ENCODE measurements around the gene C19orf44.

C19orf44 gene

DNA sequence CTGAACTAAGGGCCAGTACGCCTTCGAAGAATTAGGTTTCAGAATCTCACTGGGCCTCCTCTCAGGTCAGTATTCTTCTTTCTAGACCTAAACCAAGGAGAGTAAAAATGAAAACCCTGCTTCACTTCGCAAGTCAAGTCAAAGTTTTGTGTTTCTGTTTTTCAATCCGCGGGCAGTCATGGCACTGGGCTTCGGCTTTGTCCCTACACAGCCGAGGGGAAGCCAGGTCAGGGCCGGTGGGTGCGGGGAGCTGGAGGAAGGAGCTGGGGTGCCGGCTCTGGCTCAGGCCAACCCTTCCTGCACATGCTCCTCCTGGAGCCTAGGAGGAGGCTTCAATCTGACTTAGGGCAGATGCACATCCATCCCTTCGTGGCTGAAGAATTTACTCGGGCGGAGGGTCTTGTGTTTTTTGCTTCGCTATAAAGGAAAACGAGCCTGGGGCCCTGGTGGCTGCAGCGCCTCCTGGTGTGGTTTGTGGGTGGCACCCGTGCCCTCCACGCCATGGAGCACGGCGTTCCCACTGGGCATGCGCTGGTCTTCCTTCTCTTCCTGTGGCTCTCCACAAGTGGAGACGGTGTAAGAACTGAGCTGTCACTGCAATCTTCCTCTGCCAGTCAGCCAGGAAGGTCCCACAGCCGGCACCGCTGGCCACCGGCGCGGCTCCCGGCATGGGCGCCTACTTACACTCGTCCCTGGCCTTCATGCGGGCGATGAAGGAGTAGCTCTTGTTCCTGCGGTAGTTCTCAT, 22.5 kb downstream of the C19orf44 start:
- no peak for DNase-seq

DNA sequence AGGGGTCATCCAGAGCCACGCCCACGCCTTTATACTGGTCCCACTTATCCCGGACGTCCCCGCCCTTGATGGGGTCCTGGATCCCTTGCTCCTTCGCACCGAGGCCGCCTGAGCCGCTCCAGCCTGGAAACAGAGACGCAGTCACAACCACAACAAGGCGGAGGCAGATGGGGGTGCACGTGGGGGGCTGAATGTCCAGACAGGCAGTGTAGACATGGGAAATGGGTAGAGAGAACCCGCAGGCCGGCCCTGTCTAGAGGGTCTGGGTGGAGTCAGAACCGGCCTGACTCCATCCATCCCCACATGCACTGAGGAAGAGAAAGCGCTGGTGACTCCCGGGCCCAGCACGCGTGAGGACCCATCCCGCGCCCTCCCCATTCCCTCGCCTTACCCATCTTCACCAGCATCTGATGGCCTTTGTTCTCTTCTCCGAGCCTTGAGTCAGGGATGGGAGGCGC, 23.1 kb downstream of the C19orf44 start:
- no peak for DNase-seq

DNA sequence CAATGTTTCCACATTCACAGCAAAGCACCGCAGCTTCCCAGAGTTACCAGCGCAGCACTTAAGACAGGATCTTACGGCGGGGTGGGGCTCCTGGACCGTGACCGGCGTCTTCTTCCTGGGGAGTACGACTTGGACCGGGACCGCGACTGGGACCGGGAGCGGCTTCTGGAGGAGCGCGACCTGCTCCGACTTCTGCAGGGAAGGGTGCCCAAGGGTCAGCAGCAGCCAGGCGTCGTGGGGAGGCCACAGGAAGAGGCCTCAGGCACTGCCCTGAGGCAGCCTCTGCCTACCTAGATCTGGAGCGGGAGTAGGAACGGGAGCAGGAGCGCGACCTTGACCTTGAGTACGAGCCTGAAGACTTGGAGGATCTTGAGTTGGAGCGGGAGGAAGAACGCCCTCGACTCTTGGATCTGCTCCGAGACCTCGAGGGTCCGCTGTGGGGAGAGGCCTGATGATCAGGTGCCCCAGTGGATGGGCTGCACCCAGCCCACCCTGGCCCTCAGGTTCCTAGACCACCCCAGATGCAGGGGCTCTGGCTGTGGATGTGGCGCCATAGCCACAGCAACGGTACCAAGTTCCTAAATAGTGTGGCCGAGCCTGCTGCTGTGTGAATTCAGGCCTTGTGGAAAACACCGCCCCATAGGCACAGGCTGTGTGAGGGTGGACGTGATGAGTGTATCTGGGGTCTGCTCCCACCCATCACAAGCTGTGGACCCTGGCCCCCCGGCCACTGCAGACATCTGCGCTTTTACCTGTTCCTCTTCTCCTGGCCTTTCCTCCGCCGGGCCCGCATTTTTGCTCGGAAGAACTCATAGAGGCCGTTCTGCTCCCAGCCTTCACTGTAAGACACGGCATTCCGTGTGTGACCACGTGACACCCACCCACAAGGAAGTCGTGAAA, 24.1 kb downstream of the C19orf44 start:
- DNase-seq, result no peak

DNA sequence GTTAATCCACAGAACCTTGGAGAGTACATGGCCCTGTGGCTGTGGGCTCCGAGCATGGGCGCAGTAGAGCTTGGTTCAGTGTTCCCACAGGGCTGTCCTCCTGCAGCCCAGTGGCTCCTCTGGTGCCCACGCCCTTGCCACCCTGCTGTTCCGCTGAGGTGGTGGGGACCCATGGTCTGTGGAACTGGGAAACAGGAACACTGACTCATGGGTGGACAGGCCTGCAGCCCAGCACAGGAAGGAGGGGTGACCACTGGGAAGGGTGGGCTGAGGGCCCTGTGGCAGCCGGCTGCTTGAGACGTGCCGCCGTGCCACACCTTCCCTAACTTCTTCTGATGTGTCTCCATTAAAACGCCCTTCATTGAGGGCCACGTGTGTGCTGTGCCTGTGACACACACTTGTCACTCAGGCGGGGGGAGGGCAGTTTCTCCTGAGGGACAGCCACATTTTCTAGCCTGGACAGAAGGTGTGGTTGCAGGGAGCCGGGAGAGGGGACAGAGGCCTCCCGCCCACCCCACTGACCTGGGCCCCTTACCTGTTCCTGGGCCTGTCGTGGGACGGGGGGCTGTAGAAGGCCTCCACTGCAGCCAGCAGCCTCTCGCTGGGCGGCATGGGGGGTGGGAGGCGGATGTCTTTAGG, 24.9 kb downstream of the C19orf44 start:
- DNase-seq, result no peak

DNA sequence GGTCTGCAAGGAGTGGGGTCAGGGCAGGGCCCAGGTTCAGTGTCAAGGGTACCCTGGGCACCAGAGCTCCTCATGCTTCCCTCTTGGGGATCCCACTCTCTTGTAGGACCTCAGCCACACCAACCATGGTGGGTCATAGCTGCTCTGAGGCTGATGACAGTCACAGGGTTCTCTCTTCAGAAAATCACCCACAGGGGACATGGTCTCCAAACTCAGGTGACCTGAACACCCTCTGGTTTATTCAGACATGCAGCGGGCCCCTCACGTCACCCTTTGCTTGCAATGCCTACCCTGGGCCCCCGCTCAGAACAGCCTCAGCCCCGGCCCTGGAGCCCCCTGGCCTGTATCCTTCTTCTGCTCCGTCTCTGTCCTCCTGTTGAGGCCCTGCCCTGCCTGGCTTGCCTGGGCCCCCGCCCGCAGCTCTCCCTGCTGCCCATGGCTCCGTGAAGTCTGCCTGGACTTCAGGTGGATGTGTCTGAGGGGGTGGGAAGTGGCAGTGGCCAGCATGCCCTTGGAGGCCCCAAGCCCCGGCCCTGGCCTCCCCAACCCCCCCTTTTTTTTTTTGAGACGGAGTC, 25.6 kb downstream of the C19orf44 start:
- DNase-seq, result no peak

GRCh38 chr19:16522559-16523377, 26.6 kb downstream of the C19orf44 start:
- DNase-seq, result no peak

DNA sequence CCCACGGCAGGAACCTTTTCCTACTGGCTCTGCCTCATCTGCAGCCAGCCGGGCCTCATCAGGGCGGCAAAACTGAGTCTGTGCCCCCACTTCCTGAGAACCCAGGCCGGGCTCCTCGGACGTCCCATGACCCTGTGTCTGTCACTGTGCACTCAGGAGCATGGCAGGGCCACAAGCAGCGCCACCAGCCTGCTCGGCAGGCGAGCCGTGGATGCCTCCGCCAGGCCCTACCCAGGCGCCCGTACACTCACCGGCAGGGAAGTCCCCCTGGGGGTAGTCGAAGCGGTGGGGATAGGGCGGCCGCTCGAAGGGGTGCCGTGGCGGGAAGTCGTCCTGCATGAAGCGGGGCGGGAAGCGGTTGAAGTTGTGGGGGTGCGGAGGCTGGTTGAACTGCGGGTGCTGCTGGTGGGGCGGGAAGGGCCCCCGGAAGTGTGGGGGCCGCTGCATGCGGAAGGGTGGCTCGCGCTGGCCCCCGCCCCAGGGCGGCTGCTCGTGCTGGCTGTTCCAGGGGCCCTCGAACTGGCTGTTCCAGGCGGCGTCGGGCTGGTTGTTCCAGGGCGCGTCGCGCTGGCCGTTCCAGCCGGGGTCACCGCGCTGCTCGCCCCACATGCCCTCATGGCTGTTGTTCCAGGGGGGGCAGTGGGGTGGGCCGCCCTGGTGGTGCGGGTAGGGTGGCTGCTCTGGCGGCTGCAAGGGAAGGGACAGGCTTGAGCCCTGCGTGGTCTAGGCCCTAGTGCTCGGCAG, 29.0 kb downstream of the C19orf44 start:
- DNase-seq, result no peak

DNA sequence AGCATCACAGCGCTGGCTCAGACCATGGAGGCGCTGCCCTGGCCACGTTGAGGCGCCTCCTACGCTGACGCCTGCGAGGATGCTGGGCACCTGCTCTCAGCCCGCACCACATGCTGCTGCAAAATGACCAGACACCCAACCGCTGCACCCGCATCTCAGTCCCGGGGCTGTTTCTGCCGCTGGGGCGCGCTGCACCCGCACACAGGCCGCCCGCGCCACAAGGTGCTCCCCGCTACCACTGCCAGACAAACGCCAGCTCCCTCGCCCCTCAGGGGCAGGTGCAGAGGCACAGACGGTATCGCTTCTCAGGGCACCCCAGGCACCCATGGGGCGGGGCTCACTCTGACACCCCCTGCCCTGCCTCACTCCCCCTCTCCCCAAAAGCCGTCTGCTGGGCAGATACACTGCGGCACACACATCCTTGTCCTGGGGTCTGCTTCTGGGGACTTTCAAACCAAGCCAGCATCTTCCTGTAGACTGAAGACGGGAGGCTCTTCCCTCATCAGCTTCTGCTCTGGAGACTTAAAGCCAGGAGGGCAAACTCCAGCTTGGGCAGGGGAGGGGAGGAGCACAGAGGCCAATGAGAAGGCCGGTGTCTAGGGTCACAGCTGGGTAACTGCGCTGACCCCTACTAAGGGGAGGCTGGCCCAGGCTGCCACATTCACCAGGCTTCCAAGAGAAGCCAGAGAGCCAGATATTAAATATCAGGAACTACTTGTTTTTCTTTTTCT, 29.7 kb downstream of the C19orf44 start:
- DNase-seq, result no peak

DNA sequence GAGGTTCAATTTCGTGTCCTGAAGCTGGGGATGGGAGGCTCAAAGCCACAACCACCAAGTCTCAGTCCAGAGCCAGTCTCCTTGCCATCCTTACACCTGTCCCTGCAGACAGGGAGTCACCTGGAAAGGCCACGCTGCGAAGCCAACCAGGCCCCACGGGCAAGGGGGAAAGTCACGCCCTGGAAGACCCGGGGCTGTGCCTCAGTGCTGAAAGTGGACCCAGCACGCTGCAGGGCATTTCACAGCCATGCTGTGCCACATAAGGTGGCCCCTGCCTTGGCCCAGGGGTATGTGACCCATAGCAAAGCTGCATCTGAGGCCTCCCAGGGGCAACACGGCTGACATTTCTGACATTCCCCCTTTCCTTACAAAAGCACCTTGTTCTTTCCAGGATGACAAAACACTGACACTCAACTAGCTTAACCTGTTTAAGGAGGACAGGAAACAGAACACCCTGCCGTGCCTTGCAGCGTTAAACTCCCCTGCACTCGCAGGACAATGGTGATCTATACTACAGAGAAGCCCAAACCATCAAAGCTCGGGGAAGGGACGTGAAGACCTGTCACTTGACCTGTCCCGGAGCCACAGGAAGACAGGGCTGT, 31.2 kb downstream of the C19orf44 start:
- no peak for DNase-seq

DNA sequence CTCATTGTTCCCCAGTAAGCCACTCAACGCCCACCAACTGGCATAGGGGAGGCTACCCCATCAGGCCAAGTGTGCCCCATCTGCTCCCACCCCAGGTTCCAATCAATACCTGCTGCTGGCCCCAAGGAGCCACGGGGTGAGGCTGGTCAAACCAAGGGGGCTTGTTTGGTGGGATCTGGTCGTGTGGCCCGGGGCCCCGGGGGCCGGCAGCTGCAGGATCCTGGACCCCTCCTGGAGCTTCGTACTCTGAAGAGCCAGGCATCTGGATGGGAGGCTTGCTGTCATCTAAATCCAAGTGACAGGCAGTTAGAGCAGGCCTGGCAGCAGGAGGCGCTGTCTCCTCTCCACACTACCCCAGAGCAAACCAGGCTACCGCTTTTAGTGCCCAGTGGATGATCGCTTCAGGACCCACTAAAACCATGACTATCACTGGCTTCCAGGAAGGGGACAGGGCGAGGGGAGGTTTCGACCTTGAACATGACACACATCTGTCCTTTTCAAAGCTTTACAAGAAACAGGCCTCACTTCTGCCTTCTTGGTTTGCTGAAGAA, 31.9 kb downstream of the C19orf44 start:
- DNase-seq, result peak; percentile 36

DNA sequence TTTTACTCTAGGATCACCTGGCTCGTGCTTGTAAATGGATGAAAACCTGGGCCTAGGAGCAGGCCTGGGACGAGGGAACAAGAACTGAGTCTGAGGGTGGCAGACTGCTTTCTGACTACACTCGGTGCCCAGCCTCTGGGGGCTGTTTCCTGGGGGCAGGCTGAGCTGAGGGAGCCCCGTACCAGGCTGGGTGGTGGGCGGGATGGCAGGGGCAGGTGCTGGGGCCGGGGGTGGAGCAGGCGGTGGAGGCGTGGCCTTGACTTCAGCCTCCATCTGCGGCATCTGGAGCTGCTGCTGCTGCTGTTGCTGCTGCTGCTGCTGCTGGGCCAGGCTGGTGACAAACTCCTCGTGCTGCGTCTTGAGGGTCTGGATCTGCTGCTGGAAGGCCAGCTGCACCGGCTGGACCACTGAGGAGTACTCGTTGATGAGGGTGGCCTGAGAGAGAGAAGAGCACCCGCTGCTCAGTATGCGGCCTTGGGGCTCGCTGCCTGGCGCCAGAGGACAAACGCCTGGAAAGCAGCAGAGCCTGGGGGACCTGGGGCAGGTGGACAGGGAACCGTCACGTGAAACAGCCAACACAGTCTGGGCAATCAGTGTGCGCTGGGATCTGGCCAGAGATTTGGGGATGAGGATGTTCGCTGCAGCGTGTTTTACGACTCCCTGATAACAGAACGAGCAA, 33.4 kb downstream of the C19orf44 start:
- no peak for DNase-seq

DNA sequence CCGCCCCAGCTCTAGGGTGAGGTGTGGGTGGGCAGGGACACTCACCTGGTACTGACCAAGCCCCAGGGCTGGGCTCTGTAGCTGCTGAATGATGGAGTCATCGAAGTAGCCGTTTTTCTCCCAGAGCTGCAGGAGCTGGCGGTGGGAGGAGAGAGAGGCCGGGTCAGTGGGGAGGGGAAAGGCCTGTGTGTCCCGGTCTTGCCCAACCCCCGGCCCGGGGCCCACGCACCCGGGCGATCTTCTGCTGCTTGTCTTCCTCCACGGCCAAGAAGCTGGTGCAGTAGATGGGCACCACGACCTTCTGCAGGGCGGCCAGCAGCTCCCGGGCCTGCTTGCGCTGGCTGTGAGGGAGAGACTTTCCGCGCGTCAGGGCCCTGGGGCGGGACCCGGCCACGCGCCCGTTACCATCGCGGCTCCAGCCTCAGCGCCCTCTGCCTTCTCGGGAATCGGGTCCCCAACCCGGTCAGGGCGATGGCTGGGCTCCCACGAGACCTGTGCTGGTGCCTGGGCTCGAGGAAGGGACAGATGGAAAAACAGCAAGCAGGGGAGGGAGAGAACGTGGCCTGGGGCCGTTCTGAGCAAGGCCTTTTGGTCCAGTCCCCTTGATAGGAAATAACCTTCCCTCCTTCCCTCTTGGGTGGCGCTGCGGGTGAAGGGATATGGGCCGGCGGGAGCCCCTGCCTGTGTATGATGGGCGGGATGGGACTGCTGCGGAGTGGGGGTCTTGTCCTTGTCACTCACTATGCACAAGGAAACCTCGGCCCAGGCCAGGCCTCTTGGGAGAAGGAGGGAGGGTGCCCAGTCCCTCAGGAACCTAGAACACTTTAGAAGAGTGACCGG, 34.6 kb downstream of the C19orf44 start:
- DNase-seq, result no peak

DNA sequence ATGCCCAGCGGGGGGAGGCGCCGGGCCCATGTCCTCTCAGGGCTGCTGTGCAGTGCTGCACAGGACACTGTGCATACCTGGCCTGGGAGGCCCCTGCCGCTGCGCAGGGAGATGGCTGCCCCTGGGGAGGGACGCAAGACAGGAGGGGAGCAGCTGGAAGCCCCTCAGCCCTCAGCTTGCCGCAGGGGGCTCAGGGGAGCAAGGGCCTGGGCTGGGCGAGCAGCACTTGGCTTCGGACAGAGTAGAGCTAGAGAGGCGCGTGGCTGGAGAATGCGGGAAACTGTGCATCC, 35.1 kb downstream of the C19orf44 start:
- no peak for DNase-seq

- DNase-seq, result no peak
Observed at GRCh38 chr19:16532440-16533234, 36.4 kb downstream of the C19orf44 start.

DNA sequence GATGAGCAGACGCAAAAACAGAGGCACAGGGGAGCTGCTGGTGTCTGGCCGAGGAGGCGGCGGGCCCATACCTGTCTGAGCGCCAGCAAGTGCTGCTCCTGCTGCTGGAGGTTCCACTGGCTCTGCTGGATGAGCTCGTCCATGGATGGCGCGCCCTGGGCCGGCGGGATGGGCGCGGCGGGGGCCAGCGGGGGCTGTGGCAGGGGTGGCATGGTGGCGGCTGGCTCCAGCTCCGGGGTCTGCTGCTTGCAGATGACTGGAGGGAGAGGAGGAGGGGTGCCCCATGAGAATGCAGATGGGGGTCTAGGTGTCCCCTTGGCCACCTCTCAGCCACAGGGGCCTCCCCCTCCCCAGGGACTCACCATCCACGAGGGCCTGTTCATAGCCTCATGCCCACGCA, 39.2 kb downstream of the C19orf44 start:
- no peak for DNase-seq

DNA sequence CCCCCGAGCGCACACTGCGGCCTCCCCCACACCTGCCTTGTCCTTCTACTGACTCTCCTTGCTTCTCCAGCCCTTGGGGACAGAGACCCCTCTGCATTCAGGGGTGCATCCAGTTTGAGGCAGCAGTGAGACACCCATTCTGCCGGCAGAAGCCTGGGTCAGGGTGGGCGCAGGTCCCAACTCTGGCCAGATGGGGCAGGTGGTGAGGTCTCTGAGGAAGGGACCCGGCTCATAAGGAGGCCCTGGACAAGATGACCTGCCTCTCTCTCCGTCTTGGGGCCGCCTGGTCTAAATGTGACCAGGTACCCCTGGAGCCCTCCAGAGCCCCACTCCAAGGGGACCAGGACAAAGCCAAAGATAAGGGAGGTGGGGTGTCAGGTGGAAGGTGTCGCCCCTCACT, 39.9 kb downstream of the C19orf44 start:
- no peak for DNase-seq

- DNase-seq, result no peak
Observed at GRCh38 chr19:16537111-16537510, 40.9 kb downstream of the C19orf44 start.

DNA sequence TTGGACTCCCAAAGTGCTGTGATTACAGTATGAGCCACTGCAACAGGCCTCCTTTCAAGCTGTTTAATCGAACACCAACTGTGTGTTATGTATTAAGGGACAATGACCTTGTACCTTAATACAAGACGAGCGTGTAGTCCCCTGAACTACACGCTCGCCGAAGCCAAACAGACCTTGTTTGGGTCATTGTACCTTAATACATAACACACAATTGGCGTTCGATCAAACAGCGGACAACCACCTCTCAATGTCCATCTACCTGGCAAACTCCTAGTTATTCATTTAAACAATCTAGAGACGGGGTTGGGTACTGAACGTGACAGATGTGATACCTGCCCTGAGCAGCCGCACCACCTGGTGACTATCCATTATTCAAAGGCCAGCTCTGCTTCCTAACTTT, 44.8 kb downstream of the C19orf44 start:
- no peak for DNase-seq

All from OCI-M1 (cell line).